SK-N-SH treated with all-trans-retinoic acid at 6 μM for 48 hours (cell line): ENCODE results near the gene FAM43B.

ENCODE experiments used
- ATAC-seq: fragments of 200-7000 bp; cut with Tn5 transposase; 3 replicates; pipeline ENCODE4 v1.9.1; 2020; ENCODE audit warnings: mild to moderate bottlenecking, moderate library complexity
- BACH2 ChIP-seq: fragments of 250-450 bp; sonication (Bioruptor Pico); IDR thresholded peaks from 2 replicates; pipeline ENCODE4 v1.9.0; 2021; ENCODE audit warnings: mild to moderate bottlenecking, borderline replicate concordance
- CREB5 ChIP-seq: fragments of 250-450 bp; sonication (Bioruptor Pico); IDR thresholded peaks from 2 replicates; pipeline ENCODE4 v1.5.1; 2020; ENCODE audit warnings: low read depth, mild to moderate bottlenecking, moderate library complexity
- CSDC2 ChIP-seq: fragments of 250-450 bp; sonication (Bioruptor Pico); IDR thresholded peaks from 2 replicates; pipeline ENCODE4 v1.5.0; 2020; ENCODE audit warnings: mild to moderate bottlenecking, moderate library complexity
- CSRNP3 ChIP-seq: fragments of 250-450 bp; sonication (Bioruptor Pico); IDR thresholded peaks from 2 replicates; pipeline ENCODE4 v1.5.1; 2021; ENCODE audit warnings: mild to moderate bottlenecking, moderate library complexity
- ESRRG ChIP-seq: fragments of 250-450 bp; sonication (Bioruptor Pico); IDR thresholded peaks from 2 replicates; pipeline ENCODE4 v1.6.1; 2021; ENCODE audit warnings: mild to moderate bottlenecking
- GLIS3 ChIP-seq: fragments of 250-450 bp; sonication (Bioruptor Pico); IDR thresholded peaks from 2 replicates; pipeline ENCODE4 v1.5.0; 2020; ENCODE audit warnings: mild to moderate bottlenecking, moderate library complexity
- ISL1 ChIP-seq: fragments of 250-450 bp; sonication (Bioruptor Pico); IDR thresholded peaks from 2 replicates; pipeline ENCODE4 v2.1.2; 2022; ENCODE audit warnings: mild to moderate bottlenecking, moderate library complexity
- OSR1 ChIP-seq: fragments of 250-450 bp; sonication (Bioruptor Pico); IDR thresholded peaks from 2 replicates; pipeline ENCODE4 v1.8.0; 2022; ENCODE audit warnings: moderate library complexity, mild to moderate bottlenecking, inconsistent platforms
- PATZ1 ChIP-seq: fragments of 250-450 bp; sonication (Bioruptor Pico); IDR thresholded peaks from 2 replicates; pipeline ENCODE4 v1.8.0; 2020; ENCODE audit warnings: mild to moderate bottlenecking, moderate library complexity, borderline replicate concordance
- PPARA ChIP-seq: fragments of 250-450 bp; sonication (Bioruptor Pico); IDR thresholded peaks from 2 replicates; pipeline ENCODE4 v1.5.0; 2020; ENCODE audit warnings: mild to moderate bottlenecking, borderline replicate concordance
- RARB ChIP-seq: fragments of 250-450 bp; sonication (Bioruptor Pico); IDR thresholded peaks from 2 replicates; pipeline ENCODE4 v1.8.0; 2021; ENCODE audit warnings: mild to moderate bottlenecking, moderate library complexity
- TCF4 ChIP-seq: fragments of 250-450 bp; sonication (Bioruptor Pico); IDR thresholded peaks from 2 replicates; pipeline ENCODE4 v1.8.0; 2021; ENCODE audit warnings: mild to moderate bottlenecking, moderate library complexity, borderline replicate concordance
- TOX ChIP-seq: fragments of 250-450 bp; sonication (Bioruptor Pico); IDR thresholded peaks from 2 replicates; pipeline ENCODE4 v1.8.0; 2021; ENCODE audit warnings: mild to moderate bottlenecking, moderate library complexity, borderline replicate concordance
- TSHZ2 ChIP-seq: fragments of 250-450 bp; sonication (Bioruptor Pico); IDR thresholded peaks from 2 replicates; pipeline ENCODE4 v1.5.0; 2020; ENCODE audit warnings: mild to moderate bottlenecking, moderate library complexity
- ZC3H10 ChIP-seq: fragments of 250-450 bp; sonication (Bioruptor Pico); IDR thresholded peaks from 2 replicates; pipeline ENCODE4 v1.5.1; 2021; ENCODE audit warnings: mild to moderate bottlenecking, moderate library complexity
- ZFP3 ChIP-seq: fragments of 250-450 bp; sonication (Bioruptor Pico); IDR thresholded peaks from 2 replicates; pipeline ENCODE4 v1.5.0; 2020; ENCODE audit warnings: mild to moderate bottlenecking, moderate library complexity
- ZFP30 ChIP-seq: fragments of 450-650 bp; formaldehyde crosslinking; IDR thresholded peaks from 2 replicates; pipeline ENCODE4 v1.5.0; 2022; ENCODE audit warnings: mild to moderate bottlenecking, moderate library complexity
- ZNF565 ChIP-seq: fragments of 450-650 bp; formaldehyde crosslinking; conservative IDR thresholded peaks from 2 replicates; pipeline ENCODE4 v1.5.0; 2020; ENCODE audit warnings: low read depth, mild to moderate bottlenecking, moderate library complexity
- ZNF70 ChIP-seq: fragments of 450-650 bp; formaldehyde crosslinking; IDR thresholded peaks from 2 replicates; pipeline ENCODE4 v1.5.0; 2020; ENCODE audit warnings: mild to moderate bottlenecking, moderate library complexity
- ZNF8 ChIP-seq: fragments of 450-650 bp; formaldehyde crosslinking; IDR thresholded peaks from 2 replicates; pipeline ENCODE4 v1.5.0; 2020; ENCODE audit warnings: mild to moderate bottlenecking, moderate library complexity

Gene FAM43B

GRCh38 chr1:20530901-20531300 is 21.5 kb upstream of the FAM43B start:
- TF ChIP-seq CSRNP3 (CRISPR knock-in tag): no peak
- no peak for TF ChIP-seq OSR1 (CRISPR knock-in tag)
- no peak for TF ChIP-seq BACH2 (CRISPR knock-in tag)
- no peak for TF ChIP-seq ZNF70
- TF ChIP-seq ESRRG (CRISPR knock-in tag): no peak
- TF ChIP-seq CREB5 (CRISPR knock-in tag): no peak
- no peak for TF ChIP-seq TSHZ2 (CRISPR knock-in tag)
- TF ChIP-seq PPARA (CRISPR knock-in tag): no peak
- no peak for TF ChIP-seq TOX (CRISPR knock-in tag)
- no peak for TF ChIP-seq RARB (CRISPR knock-in tag)
- ATAC-seq: no peak; the same call in 2 of the 3 replicates

- ATAC-seq: no peak
- TF ChIP-seq ZFP3 (no peak), PATZ1 (CRISPR knock-in tag) (no peak), RARB (CRISPR knock-in tag) (no peak), BACH2 (CRISPR knock-in tag) (no peak), ZFP30 (CRISPR knock-in tag) (no peak), ISL1 (CRISPR knock-in tag) (no peak), CREB5 (CRISPR knock-in tag) (no peak), ESRRG (CRISPR knock-in tag) (no peak), TSHZ2 (CRISPR knock-in tag) (no peak), ZC3H10 (CRISPR knock-in tag) (no peak), ZNF565 (CRISPR knock-in tag) (no peak), PPARA (CRISPR knock-in tag) (no peak), CSDC2 (CRISPR knock-in tag) (no peak), ZNF8 (CRISPR knock-in tag) (no peak), GLIS3 (CRISPR knock-in tag) (no peak), OSR1 (CRISPR knock-in tag) (no peak), CSRNP3 (CRISPR knock-in tag) (no peak), ZNF70 (no peak), TCF4 (CRISPR knock-in tag) (no peak)
Measured at GRCh38 chr1:20533635-20534034, 18.7 kb upstream of the FAM43B start.
